Neural progenitor cell (in vitro differentiated cells): ENCODE measurements around the gene MOK.

Experiments used
- EZH2phosphoT487 ChIP-seq: fragments of 200-600 bp; sonication (generic); IDR thresholded peaks from 2 replicates; pipeline ENCODE4 v1.6.1; 2017; ENCODE audit warnings: antibody characterized with exemption
- TF ChIP-seq, protein P1 (sequence below): fragments of 200-600 bp; sonication (generic); IDR thresholded peaks from 2 replicates; pipeline ENCODE4 v1.5.1; 2017; ENCODE audit warnings: antibody characterized with exemption, mild to moderate bottlenecking

DNA sequence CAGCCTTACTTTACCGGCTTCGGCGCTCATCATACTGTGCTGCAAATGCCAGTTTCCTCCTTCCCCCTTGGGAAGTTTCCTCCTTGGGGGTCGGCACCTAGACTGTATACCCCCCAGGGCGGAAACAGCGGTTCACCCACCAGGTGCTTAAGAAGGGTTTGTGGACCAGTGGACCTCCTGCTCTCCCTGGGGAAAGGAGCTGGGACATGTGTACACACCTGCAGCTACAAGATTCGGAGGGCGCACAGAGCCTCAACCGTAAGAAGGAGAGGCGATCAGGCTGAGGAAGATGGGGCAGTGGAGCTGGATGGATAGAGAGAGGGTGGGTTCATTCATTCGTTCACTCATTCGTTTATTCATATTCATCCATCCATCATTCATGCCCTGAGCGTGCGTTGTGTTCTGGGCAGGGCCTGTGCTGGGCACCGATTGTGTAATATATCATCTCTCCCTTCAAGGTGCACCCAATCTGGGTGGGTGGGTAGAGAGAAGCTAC lies 13.9 kb upstream of the MOK start:
- TF ChIP-seq, protein P1, sequence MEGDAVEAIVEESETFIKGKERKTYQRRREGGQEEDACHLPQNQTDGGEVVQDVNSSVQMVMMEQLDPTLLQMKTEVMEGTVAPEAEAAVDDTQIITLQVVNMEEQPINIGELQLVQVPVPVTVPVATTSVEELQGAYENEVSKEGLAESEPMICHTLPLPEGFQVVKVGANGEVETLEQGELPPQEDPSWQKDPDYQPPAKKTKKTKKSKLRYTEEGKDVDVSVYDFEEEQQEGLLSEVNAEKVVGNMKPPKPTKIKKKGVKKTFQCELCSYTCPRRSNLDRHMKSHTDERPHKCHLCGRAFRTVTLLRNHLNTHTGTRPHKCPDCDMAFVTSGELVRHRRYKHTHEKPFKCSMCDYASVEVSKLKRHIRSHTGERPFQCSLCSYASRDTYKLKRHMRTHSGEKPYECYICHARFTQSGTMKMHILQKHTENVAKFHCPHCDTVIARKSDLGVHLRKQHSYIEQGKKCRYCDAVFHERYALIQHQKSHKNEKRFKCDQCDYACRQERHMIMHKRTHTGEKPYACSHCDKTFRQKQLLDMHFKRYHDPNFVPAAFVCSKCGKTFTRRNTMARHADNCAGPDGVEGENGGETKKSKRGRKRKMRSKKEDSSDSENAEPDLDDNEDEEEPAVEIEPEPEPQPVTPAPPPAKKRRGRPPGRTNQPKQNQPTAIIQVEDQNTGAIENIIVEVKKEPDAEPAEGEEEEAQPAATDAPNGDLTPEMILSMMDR = no peak
- TF ChIP-seq EZH2phosphoT487 = no peak
